Femur (tissue), 1 donor: ENCODE results near the gene GRIN1.

Source experiments
- DNase-seq: peaks from one replicate; pipeline ENCODE4 v3.0.0-alpha.2; 2017

Gene GRIN1

DNA sequence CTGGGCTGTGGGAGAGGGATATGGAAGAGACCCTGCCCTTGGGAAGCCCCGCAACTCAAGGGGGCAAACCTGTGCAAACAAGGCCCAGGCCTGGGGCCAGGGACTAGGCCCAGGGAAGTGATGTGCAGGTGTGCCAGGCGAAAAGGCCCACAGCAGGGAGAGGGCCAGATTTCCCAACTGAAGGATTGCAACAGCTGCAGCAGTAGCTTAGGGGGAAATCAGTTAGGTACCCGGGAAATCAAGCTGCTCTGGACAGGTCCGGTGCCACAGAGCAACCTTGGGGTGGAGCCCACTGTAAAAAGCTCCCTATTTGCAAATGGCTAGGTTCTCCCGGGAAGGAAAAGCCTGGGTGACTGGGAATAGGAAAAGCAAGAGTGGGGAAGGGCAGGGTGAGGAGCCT, 10.4 kb downstream of the GRIN1 start:
- DNase-seq, result no peak

GRCh38 chr9:137149942-137150616, 11.1 kb downstream of the GRIN1 start:
- DNase-seq, result no peak

DNA sequence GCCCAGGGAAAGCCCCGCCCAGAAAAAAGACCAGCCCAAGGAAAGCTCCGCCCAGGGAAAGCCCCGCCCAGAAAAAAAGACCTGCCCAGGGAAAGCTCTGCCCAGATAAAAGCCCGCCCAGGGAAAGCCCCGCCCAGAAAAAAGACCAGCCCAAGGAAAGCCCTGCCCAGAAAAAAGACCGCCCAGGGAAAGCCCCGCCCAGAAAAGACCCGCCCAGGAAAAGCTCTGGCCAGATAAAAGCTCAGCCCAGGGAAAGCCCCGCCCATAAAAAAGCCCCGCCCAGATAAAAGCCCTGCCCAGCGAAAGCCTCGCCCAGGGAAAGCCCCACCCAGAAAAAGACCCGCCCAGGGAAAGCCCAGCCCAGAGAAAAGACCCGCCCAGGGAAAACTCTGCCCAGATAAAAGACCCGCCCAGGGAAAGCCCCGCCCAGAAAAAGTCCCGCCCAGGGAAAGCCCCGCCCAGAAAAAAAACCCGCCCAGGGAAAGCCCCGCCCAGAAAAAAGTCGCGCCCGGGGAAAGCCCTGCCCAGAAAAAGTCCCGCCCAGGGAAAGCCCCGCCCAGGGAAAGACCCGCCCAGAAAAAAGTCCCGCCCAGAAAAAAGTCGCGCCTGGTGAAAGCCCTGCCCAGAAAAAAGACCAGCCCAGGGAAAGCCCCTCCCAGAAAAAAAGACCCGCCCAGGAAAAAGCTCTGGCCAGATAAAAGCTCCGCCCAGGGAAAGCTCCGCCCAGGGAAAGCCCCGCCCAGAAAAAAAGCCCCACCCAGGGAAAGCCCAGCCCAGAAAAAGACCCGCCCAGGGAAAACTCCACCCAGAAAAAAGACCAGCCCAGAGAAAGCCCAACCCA, 11.9 kb downstream of the GRIN1 start:
- DNase-seq, result no peak

GRCh38 chr9:137152844-137153405, 14.0 kb downstream of the GRIN1 start:
- no peak for DNase-seq

GRCh38 chr9:137156567-137157375, 17.8 kb downstream of the GRIN1 start:
- DNase-seq, result no peak

GRCh38 chr9:137157618-137158415, 18.9 kb downstream of the GRIN1 start:
- DNase-seq, result no peak

DNA sequence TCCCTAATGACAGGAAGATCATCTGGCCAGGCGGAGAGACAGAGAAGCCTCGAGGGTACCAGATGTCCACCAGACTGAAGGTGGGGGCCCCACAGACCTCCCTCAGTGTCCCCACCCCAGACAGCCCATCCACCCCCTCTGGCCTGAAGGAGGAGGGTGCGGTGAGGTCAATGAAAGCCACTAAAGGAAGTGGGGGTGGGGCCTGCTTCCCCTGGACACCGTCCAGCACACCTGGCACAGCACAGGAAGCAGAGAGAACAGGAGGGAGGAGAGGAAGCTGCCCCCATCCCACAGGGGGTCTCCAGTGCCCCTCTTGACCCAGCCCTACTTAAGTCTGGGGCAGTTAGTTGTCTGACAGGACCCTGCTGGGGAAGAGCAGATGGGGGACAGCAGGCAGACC, 19.7 kb downstream of the GRIN1 start:
- no peak for DNase-seq

- DNase-seq, result no peak
Observed at GRCh38 chr9:137159105-137160053, 20.4 kb downstream of the GRIN1 start.

DNA sequence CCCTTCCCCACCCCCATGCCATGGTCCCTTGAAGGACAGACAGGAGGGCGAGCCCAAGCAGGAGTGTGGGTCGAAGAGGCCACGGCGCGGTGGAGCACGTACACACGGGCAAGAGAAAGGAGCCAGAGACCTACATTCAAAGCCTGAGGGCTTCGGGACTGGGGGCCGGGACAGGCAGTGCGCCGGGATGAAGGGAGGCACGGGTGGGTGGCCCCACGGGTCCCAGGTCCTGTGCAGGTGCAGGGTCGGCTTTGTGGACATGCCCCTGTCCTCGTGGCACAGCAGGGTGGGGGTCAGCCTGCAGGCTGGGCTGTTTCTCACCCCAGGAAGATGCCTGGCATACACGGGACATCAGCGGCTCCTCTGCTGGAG, 21.1 kb downstream of the GRIN1 start:
- no peak for DNase-seq

- no peak for DNase-seq
Observed at GRCh38 chr9:137160716-137161557, 22.0 kb downstream of the GRIN1 start.

DNA sequence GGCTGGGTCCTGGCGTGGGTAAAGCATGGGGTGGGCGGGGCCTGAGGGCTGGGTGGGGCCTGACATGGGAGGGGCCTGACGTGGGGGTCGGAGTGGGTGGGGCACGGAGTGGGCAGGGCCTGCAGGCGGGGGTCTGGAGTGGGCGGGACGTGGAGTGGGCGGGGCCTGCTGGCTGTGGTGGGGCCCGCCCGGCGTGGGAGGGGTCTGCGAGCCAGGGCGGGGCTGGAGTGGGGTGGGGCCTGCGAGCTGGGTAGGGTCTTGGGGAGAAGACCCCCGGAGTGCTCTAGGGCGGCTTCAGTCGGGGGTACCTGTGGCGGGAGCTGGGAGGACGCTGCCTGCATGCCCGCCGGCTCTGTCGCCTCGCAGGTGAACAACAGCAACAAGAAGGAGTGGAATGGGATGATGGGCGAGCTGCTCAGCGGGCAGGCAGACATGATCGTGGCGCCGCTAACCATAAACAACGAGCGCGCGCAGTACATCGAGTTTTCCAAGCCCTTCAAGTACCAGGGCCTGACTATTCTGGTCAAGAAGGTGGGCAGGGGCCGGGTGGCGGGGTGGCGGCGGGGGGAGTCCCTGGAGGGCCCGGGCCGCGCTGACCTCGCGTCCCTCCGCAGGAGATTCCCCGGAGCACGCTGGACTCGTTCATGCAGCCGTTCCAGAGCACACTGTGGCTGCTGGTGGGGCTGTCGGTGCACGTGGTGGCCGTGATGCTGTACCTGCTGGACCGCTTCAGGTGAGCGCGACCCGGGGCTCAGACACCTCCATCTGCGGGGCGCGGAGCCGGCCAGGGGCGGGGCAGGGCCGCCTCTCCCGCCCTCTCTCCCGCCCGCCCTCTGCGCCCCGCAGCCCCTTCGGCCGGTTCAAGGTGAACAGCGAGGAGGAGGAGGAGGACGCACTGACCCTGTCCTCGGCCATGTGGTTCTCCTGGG, 22.9 kb downstream of the GRIN1 start:
- no peak for DNase-seq

DNA sequence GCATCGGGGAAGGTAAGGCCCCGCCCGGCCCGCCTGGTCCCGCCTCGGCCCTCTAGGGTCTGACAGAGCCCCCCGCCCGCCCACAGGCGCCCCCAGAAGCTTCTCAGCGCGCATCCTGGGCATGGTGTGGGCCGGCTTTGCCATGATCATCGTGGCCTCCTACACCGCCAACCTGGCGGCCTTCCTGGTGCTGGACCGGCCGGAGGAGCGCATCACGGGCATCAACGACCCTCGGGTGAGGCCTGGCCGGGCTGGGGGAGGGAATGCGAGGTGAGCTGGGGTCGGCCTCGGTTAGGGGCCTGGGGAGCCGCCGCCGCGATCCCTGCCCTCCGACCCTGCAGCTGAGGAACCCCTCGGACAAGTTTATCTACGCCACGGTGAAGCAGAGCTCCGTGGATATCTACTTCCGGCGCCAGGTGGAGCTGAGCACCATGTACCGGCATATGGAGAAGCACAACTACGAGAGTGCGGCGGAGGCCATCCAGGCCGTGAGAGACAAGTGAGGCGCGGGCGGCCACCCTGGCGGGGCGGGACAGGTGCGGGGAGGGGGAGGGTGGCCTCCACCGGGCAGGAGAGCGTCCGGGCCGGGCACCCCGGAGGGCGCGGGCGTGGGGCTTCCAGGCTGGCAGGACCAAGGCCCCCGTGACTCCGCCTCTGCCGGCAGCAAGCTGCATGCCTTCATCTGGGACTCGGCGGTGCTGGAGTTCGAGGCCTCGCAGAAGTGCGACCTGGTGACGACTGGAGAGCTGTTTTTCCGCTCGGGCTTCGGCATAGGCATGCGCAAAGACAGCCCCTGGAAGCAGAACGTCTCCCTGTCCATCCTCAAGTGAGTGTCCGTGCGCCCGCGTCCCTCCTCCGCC, 23.8 kb downstream of the GRIN1 start:
- DNase-seq, result no peak

DNA sequence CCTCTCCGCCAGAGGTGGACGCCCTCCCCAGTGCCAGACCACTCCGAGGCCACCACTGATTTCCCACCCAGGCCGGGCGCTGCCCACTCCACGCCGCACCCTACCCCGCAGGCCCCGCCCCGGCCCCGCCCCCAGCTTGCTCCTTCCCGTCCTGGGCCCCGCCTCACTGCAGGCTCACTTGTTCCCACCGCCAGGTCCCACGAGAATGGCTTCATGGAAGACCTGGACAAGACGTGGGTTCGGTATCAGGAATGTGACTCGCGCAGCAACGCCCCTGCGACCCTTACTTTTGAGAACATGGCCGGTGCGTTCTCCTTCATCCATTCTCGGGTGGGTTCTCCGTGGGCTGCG, 24.4 kb downstream of the GRIN1 start:
- no peak for DNase-seq

- DNase-seq, result no peak
Observed at GRCh38 chr9:137163805-137164204, 24.9 kb downstream of the GRIN1 start.

- no peak for DNase-seq
Observed at GRCh38 chr9:137164370-137165249, 25.7 kb downstream of the GRIN1 start.

- no peak for DNase-seq
Observed at GRCh38 chr9:137165250-137165836, 26.4 kb downstream of the GRIN1 start.
